Stimulated activated CD4-positive, alpha-beta T cell treated with anti-CD3 and anti-CD28 coated beads, Interleukin-4, amount 100 ng/mL, for 1 hour (primary cell): Measurements from ENCODE around the gene KIF24.
"Not testable (repeated sequence)": the region's sequence is repeated elsewhere in the genome, so short reads cannot be mapped to it uniquely, and the experiment has no call there.

Experiments
- DNase-seq: peaks from one replicate; pipeline ENCODE4 v3.0.0-alpha.2; 2020

The KIF24 gene

GRCh38 chr9:34326690-34327089 is 2.4 kb downstream of the KIF24 start:
- DNase-seq = no peak

- no peak for DNase-seq
Observed at GRCh38 chr9:34322899-34323591, 6.0 kb downstream of the KIF24 start.

GRCh38 chr9:34321451-34321850 is 7.6 kb downstream of the KIF24 start:
- no peak for DNase-seq

- DNase-seq = no peak
Observed at GRCh38 chr9:34318163-34318790, 10.8 kb downstream of the KIF24 start.

- DNase-seq = no peak
Observed at GRCh38 chr9:34317436-34317835, 11.6 kb downstream of the KIF24 start.

- no peak for DNase-seq
Observed at GRCh38 chr9:34311499-34312185, 17.4 kb downstream of the KIF24 start.

GRCh38 chr9:34310215-34310614 is 18.9 kb downstream of the KIF24 start:
- no peak for DNase-seq

- DNase-seq = not testable (repeated sequence)
Observed at GRCh38 chr9:34308316-34308715, 20.8 kb downstream of the KIF24 start.

- DNase-seq = not testable (repeated sequence)
Observed at GRCh38 chr9:34301064-34301463, 28.0 kb downstream of the KIF24 start.

GRCh38 chr9:34292552-34292951 is 36.5 kb downstream of the KIF24 start:
- DNase-seq = no peak

- no peak for DNase-seq
Observed at GRCh38 chr9:34291423-34291822, 37.6 kb downstream of the KIF24 start.

- DNase-seq = no peak
Observed at GRCh38 chr9:34291023-34291422, 38.0 kb downstream of the KIF24 start.

GRCh38 chr9:34289159-34289558 is 39.9 kb downstream of the KIF24 start:
- no peak for DNase-seq

GRCh38 chr9:34282096-34282495 is 47.0 kb downstream of the KIF24 start:
- DNase-seq = no peak

GRCh38 chr9:34279411-34279810 is 49.7 kb downstream of the KIF24 start:
- DNase-seq = no peak
